Liver (tissue), 9 donors: ENCODE results near the gene MEOX1. TPM values are rescaled to one million over a fixed set of nuclear protein-coding genes. Genes with fewer than 3 reads are reported as not detected.

Source experiments
- DNase-seq: peaks from one replicate; pipeline ENCODE4 v3.0.0-alpha.2; 2017; ENCODE audit warnings: low spot score
- H3K27ac ChIP-seq, 2 donors: one replicate each; pipeline ENCODE4 v1.7.0; 2013; ENCODE audit warnings: inconsistent platforms in 2 of 2, low read length in 2 of 2, control low read depth in 1 of 2, low read depth in 1 of 2, mild to moderate bottlenecking in 1 of 2
- H3K27me3 ChIP-seq, 4 donors: one replicate each; pipeline versions ENCODE4 v1.6.1 to v1.7.0; 2013; ENCODE audit warnings: low read length in 3 of 4, inconsistent platforms in 1 of 4, mild to moderate bottlenecking in 1 of 4, moderate library complexity in 1 of 4; ENCODE audit not compliant: control insufficient read depth in 4 of 4, insufficient read depth in 4 of 4
- H3K36me3 ChIP-seq, 4 donors: one replicate each; pipeline versions ENCODE4 v1.6.1 to v1.7.0; 2013; ENCODE audit warnings: low read length in 3 of 4, mild to moderate bottlenecking in 3 of 4, low read depth in 1 of 4, moderate library complexity in 1 of 4; ENCODE audit not compliant: control insufficient read depth in 4 of 4, insufficient read depth in 3 of 4
- H3K4me1 ChIP-seq, 4 donors: one replicate each; pipeline versions ENCODE4 v1.6.1 to v1.7.0; 2013; ENCODE audit warnings: low read length in 3 of 4, mild to moderate bottlenecking in 3 of 4, moderate library complexity in 1 of 4; ENCODE audit not compliant: control insufficient read depth in 4 of 4, insufficient read depth in 4 of 4
- H3K4me3 ChIP-seq, 3 donors: one replicate each; pipeline versions ENCODE4 v1.6.1 to v1.7.0; 2013; ENCODE audit warnings: low read length in 3 of 3, control low read depth in 1 of 3, low read depth in 1 of 3, mild to moderate bottlenecking in 1 of 3
- H3K9ac ChIP-seq, 2 donors: one replicate each; pipeline ENCODE4 v1.7.0; 2013; ENCODE audit warnings: low read length in 2 of 2, mild to moderate bottlenecking in 2 of 2, moderate library complexity in 2 of 2, control low read depth in 1 of 2, low read depth in 1 of 2
- H3K9me3 ChIP-seq, 4 donors: one replicate each; pipeline versions ENCODE4 v1.6.1 to v1.7.0; 2013; ENCODE audit warnings: low read length in 3 of 4; ENCODE audit not compliant: control insufficient read depth in 4 of 4
- ATF3 ChIP-seq: IDR thresholded peaks from 2 replicates; pipeline ENCODE4 v1.6.1; 2016; ENCODE audit warnings: antibody characterized with exemption
- FOXA1 ChIP-seq: IDR thresholded peaks from 2 replicates; pipeline ENCODE4 v1.6.1; 2016; ENCODE audit warnings: antibody characterized with exemption
- HNF4A ChIP-seq, 2 donors: conservative IDR thresholded peaks; 2 replicates each; pipeline ENCODE4 v1.6.1; 2016; ENCODE audit warnings: antibody characterized with exemption in 2 of 2, mild to moderate bottlenecking in 2 of 2
- HNF4G ChIP-seq: IDR thresholded peaks from 2 replicates; pipeline ENCODE4 v1.6.1; 2016; ENCODE audit warnings: antibody characterized with exemption
- JUND ChIP-seq, 2 donors: IDR thresholded peaks; 2 replicates each; pipeline ENCODE4 v1.6.1; 2016; ENCODE audit warnings: antibody characterized with exemption in 2 of 2
- NR2F2 ChIP-seq: IDR thresholded peaks from 2 replicates; pipeline ENCODE4 v1.6.1; 2016; ENCODE audit warnings: antibody characterized with exemption
- RAD21 ChIP-seq, 2 donors: IDR thresholded peaks; 2 replicates each; pipeline ENCODE4 v1.6.1; 2016; ENCODE audit warnings: antibody characterized with exemption in 2 of 2, mild to moderate bottlenecking in 2 of 2
- RXRA ChIP-seq, 2 donors: IDR thresholded peaks; 2 replicates each; pipeline ENCODE4 v1.6.1; 2017 to 2018; ENCODE audit warnings: antibody characterized with exemption in 2 of 2, mild to moderate bottlenecking in 1 of 2
- SP1 ChIP-seq: IDR thresholded peaks from 2 replicates; pipeline ENCODE4 v1.6.1; 2018; ENCODE audit warnings: antibody characterized with exemption, mild to moderate bottlenecking
- TAF1 ChIP-seq: conservative IDR thresholded peaks from 2 replicates; pipeline ENCODE4 v1.6.1; 2016; ENCODE audit warnings: antibody characterized with exemption, mild to moderate bottlenecking
- YY1 ChIP-seq: IDR thresholded peaks from 2 replicates; pipeline ENCODE4 v1.6.1; 2016; ENCODE audit warnings: antibody characterized with exemption, mild to moderate bottlenecking
- ZBTB33 ChIP-seq: IDR thresholded peaks from 2 replicates; pipeline ENCODE4 v1.6.1; 2016; ENCODE audit warnings: antibody characterized with exemption
- WGBS: extraction: QIAGEN DNeasy Blood & Tissue Kit; methylation state at CpG from one replicate; pipeline ENCODE4 v1.1.7; 2013; 5-methylcytosine and 5-hydroxymethylcytosine counted together
- polyA plus RNA-seq, 2 donors: library from polyadenylated mRNA; stranded (reverse) in 1 of 2; unstranded in 1 of 2; fragments of 200-250 nt in 1 of 2; fragments of >200 nt in 1 of 2; fragmentation: Nextera tagmentation in 1 of 2; extraction: Ambion mirVana in 1 of 2; gene quantifications; one replicate each; pipeline versions ENCODE4 v1.2.1 to v1.2.3, GENCODE V29; 2013 to 2015
- total RNA-seq, 2 donors: library from RNA; depleted of rRNA; stranded (reverse); fragments of >200 nt; gene quantifications; one replicate each; pipeline ENCODE4 v1.2.3, GENCODE V29; 2014
- TF ChIP-seq, protein P1 (sequence below): IDR thresholded peaks from 2 replicates; pipeline ENCODE4 v1.6.1; 2016; ENCODE audit warnings: antibody characterized with exemption, mild to moderate bottlenecking
- TF ChIP-seq, protein P2 (sequence below): fragments of 150-350 bp; IDR thresholded peaks from 2 replicates; pipeline ENCODE4 v1.5.1; 2017; ENCODE audit warnings: improper control_type of control experiment, low read depth, low read length; ENCODE audit not compliant: missing input control
- TF ChIP-seq, protein P3 (sequence below): IDR thresholded peaks from 2 replicates; pipeline ENCODE4 v1.6.1; 2016; ENCODE audit warnings: antibody characterized with exemption
- donor health status: healthy.
- donor health status: healthy.
- donor health status: healthy.
- donor health status: healthy.
- donor health status: healthy.

The MEOX1 gene
- total and polyA plus RNA-seq, 4 donors: 0.05 to 0.33 TPM; not detected in 2

DNA sequence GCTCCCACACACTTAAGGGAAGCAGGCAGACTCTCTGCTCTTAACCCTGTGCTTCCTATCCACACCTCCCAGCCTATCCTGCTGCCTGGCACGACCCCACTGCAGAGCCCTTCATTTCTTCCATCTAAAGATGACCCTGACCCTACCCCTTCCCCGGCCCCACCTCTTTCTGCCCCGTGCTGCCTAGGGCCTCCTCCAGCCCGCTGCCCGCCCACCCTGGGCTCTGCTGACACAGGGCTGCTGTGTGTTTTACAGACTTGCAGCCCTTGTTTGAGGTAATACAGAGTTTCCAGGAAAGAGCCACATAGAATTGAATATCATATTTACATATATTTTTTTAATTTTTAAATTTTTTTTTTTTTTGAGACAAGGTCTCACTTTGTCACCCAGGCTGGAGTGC is 42.0 kb downstream of the MEOX1 start:
- Histone ChIP-seq H3K36me3 (no peaks in the 10 kb centered on the region), H3K27ac (no peak overlapping the region), H3K4me1 (no peaks in the 10 kb centered on the region), H3K27me3 (no peaks in the 10 kb centered on the region), H3K9me3 (no peaks in the 10 kb centered on the region), H3K4me3 (no peak overlapping the region), H3K9ac (no peak overlapping the region)
- TF ChIP-seq TAF1 (no peak), JUND (IDR thresholded peaks at IDR 0.05) (no peak), FOXA1 (no peak), HNF4G (no peak), ATF3 (no peak), HNF4A (conservative IDR thresholded peaks at IDR 0.05) (no peak)
- TF ChIP-seq, protein P1, sequence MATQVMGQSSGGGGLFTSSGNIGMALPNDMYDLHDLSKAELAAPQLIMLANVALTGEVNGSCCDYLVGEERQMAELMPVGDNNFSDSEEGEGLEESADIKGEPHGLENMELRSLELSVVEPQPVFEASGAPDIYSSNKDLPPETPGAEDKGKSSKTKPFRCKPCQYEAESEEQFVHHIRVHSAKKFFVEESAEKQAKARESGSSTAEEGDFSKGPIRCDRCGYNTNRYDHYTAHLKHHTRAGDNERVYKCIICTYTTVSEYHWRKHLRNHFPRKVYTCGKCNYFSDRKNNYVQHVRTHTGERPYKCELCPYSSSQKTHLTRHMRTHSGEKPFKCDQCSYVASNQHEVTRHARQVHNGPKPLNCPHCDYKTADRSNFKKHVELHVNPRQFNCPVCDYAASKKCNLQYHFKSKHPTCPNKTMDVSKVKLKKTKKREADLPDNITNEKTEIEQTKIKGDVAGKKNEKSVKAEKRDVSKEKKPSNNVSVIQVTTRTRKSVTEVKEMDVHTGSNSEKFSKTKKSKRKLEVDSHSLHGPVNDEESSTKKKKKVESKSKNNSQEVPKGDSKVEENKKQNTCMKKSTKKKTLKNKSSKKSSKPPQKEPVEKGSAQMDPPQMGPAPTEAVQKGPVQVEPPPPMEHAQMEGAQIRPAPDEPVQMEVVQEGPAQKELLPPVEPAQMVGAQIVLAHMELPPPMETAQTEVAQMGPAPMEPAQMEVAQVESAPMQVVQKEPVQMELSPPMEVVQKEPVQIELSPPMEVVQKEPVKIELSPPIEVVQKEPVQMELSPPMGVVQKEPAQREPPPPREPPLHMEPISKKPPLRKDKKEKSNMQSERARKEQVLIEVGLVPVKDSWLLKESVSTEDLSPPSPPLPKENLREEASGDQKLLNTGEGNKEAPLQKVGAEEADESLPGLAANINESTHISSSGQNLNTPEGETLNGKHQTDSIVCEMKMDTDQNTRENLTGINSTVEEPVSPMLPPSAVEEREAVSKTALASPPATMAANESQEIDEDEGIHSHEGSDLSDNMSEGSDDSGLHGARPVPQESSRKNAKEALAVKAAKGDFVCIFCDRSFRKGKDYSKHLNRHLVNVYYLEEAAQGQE: no peak
- TF ChIP-seq, protein P2, sequence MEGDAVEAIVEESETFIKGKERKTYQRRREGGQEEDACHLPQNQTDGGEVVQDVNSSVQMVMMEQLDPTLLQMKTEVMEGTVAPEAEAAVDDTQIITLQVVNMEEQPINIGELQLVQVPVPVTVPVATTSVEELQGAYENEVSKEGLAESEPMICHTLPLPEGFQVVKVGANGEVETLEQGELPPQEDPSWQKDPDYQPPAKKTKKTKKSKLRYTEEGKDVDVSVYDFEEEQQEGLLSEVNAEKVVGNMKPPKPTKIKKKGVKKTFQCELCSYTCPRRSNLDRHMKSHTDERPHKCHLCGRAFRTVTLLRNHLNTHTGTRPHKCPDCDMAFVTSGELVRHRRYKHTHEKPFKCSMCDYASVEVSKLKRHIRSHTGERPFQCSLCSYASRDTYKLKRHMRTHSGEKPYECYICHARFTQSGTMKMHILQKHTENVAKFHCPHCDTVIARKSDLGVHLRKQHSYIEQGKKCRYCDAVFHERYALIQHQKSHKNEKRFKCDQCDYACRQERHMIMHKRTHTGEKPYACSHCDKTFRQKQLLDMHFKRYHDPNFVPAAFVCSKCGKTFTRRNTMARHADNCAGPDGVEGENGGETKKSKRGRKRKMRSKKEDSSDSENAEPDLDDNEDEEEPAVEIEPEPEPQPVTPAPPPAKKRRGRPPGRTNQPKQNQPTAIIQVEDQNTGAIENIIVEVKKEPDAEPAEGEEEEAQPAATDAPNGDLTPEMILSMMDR: no peak
- DNase-seq: no peak
- 76% methylated on average over 5 of the region's 5 CpGs for WGBS

GRCh38 chr17:43618276-43618675 is 43.4 kb downstream of the MEOX1 start:
- no peak for DNase-seq
- Histone ChIP-seq H3K27me3 (no peaks in the 10 kb centered on the region), H3K36me3 (no peaks in the 10 kb centered on the region), H3K9me3 (no peaks in the 10 kb centered on the region), H3K4me3 (no peak overlapping the region), H3K27ac (no peak overlapping the region), H3K9ac (no peak overlapping the region), H3K4me1 (no peaks in the 10 kb centered on the region)
- TF ChIP-seq TAF1 (no peak), RAD21 (IDR thresholded peaks at IDR 0.05) (no peak)
- 90% methylated on average over 8 of the region's 8 CpGs for WGBS

DNA sequence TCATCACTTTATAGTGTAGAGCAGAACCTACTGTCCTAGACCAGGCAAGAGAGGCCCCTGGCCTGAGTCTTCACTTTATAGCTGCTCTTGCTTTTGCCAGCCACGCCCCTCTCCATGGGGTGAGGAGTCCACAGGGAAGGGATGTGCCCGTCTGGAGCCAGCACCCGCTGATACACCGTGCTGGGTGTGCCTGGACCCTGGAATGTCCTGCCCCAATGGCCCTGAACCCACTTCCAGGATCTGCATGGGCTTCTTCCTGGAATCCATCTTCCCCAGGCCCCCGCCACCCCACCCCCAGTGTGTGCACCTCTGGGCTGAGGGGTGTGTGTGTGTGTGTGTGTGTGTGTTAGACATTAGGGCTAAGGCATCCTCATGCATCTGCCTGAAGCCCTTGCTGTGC is 44.9 kb downstream of the MEOX1 start:
- H3K27ac ChIP-seq: no peak overlapping the region
- H3K36me3 ChIP-seq: no peaks in the 10 kb centered on the region
- 87% methylated on average over 5 of the region's 5 CpGs for WGBS
- TF ChIP-seq HNF4G: no peak
- TF ChIP-seq YY1: no peak
- no peak for TF ChIP-seq RXRA (IDR thresholded peaks at IDR 0.05)
- no peak for TF ChIP-seq ATF3
- no peak for TF ChIP-seq ZBTB33
- TF ChIP-seq RAD21 (IDR thresholded peaks at IDR 0.05): no peak
- TF ChIP-seq, protein P3, sequence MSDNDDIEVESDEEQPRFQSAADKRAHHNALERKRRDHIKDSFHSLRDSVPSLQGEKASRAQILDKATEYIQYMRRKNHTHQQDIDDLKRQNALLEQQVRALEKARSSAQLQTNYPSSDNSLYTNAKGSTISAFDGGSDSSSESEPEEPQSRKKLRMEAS: no peak
- TF ChIP-seq NR2F2: no peak
- no peak for TF ChIP-seq JUND (IDR thresholded peaks at IDR 0.05)
- TF ChIP-seq HNF4A (conservative IDR thresholded peaks at IDR 0.05): no peak
- TF ChIP-seq, protein P2: no peak
- no peak for TF ChIP-seq SP1
- no peak for DNase-seq
- H3K9me3 ChIP-seq: no peaks in the 10 kb centered on the region
- H3K27me3 ChIP-seq: no peaks in the 10 kb centered on the region
- H3K4me3 ChIP-seq: no peak overlapping the region
- H3K4me1 ChIP-seq: no peaks in the 10 kb centered on the region
- H3K9ac ChIP-seq: no peak overlapping the region
